Stomach smooth muscle (tissue), 2 donors: ENCODE results near the gene RMND1.
A peak's percentile ranks its signal among the peaks of the same experiment; 100 is the strongest.

ENCODE experiments used
- H3K27ac ChIP-seq: one replicate; pipeline ENCODE4 v1.7.0; 2013; ENCODE audit warnings: mild to moderate bottlenecking, low read length, inconsistent platforms
- H3K27me3 ChIP-seq, 2 donors: one replicate each; pipeline ENCODE4 v1.7.0; 2013; ENCODE audit warnings: low read length in 2 of 2; ENCODE audit not compliant: insufficient read depth in 2 of 2, control insufficient read depth in 1 of 2
- H3K36me3 ChIP-seq, 2 donors: one replicate each; pipeline ENCODE4 v1.7.0; 2013; ENCODE audit warnings: low read length in 2 of 2; ENCODE audit not compliant: control insufficient read depth in 2 of 2, insufficient read depth in 2 of 2
- H3K4me1 ChIP-seq: one replicate; pipeline ENCODE4 v1.7.0; 2013; ENCODE audit warnings: low read length; ENCODE audit not compliant: control insufficient read depth, insufficient read depth
- H3K4me3 ChIP-seq, 2 donors: one replicate each; pipeline ENCODE4 v1.7.0; 2013; ENCODE audit warnings: low read length in 2 of 2
- H3K9ac ChIP-seq, 2 donors: one replicate each; pipeline ENCODE4 v1.7.0; 2013; ENCODE audit warnings: low read length in 2 of 2, mild to moderate bottlenecking in 1 of 2
- H3K9me3 ChIP-seq, 2 donors: one replicate each; pipeline ENCODE4 v1.7.0; 2013; ENCODE audit warnings: low read length in 2 of 2; ENCODE audit not compliant: control insufficient read depth in 2 of 2
- donor health status: healthy.
- donor health status: Pancreatic carcinoma.

RMND1 gene, protein sequence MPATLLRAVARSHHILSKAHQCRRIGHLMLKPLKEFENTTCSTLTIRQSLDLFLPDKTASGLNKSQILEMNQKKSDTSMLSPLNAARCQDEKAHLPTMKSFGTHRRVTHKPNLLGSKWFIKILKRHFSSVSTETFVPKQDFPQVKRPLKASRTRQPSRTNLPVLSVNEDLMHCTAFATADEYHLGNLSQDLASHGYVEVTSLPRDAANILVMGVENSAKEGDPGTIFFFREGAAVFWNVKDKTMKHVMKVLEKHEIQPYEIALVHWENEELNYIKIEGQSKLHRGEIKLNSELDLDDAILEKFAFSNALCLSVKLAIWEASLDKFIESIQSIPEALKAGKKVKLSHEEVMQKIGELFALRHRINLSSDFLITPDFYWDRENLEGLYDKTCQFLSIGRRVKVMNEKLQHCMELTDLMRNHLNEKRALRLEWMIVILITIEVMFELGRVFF

GRCh38 chr6:151451950-151452749 is at the start of gene RMND1:
RMND1 (minus strand) TSS chr6:151452126; CDS start chr6:151445811, 6,315 bp downstream.
- peak within 1 kb of the TSS; percentile 86 for H3K27ac ChIP-seq
- peak within 1 kb of the TSS; percentile 73 to 91 for H3K9ac ChIP-seq
- peaks cover 4% of the 10 kb centered on the region for H3K4me1 ChIP-seq
- peaks cover 0 to 4% of the 10 kb centered on the region in 2 donors for H3K36me3 ChIP-seq
- H3K27me3 ChIP-seq, result no peaks in the 10 kb centered on the region
- H3K9me3 ChIP-seq, result no peaks in the 10 kb centered on the region
- peak within 1 kb of the TSS; percentile 94 to 99 for H3K4me3 ChIP-seq

DNA sequence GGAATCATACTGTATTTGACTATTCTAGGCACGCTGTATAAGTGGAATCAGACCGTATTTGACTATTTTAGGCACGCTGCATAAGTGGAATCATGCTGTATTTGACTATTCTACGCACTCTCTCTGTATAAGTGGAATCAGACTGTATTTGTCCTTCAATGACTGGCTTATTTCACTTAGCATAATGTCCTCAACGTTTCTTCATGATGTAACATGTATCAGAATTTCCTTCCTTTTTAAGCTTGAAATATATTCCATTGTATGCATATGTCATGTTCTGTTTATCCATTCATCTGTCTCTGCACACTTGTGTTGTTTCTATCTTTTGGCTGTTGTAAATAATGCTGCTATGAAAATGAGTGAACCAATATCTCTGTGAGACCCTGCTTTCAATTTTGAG is 47.6 kb upstream of the RMND1 start:
- Histone ChIP-seq H3K4me1 (peaks cover 3% of the 10 kb centered on the region), H3K27ac (no peak overlapping the region), H3K4me3 (no peak overlapping the region), H3K36me3 (no peaks in the 10 kb centered on the region), H3K9ac (no peak overlapping the region), H3K9me3 (no peaks in the 10 kb centered on the region), H3K27me3 (peaks cover 0 to 5% of the 10 kb centered on the region in 2 donors)

GRCh38 chr6:151498327-151498726 is 46.4 kb upstream of the RMND1 start:
- no peaks in the 10 kb centered on the region for H3K36me3 ChIP-seq
- no peak overlapping the region for H3K9ac ChIP-seq
- no peak overlapping the region for H3K4me3 ChIP-seq
- H3K4me1 ChIP-seq, result peaks cover 13% of the 10 kb centered on the region
- H3K27me3 ChIP-seq, result peaks cover 3 to 10% of the 10 kb centered on the region in 2 donors
- no peak overlapping the region for H3K27ac ChIP-seq
- H3K9me3 ChIP-seq, result no peaks in the 10 kb centered on the region

DNA sequence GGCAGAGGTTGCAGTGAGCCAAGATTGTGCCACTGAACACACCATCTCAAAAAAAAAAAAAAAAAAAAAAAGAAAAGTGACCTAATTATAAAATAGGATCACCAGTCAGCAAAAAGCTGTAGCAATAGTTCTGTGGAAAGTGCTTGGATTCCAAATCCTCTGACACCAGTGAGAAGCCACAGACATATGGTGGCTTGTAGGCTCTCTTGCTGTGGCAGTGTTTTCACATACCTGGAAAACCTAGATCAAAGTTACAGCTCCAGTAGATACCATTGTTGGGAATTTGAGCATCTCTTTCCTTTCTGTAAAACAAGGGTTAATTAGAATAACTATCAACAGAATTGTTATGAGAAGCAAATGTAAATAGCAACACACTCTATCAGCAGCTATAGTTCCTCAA is 46.0 kb upstream of the RMND1 start:
- H3K36me3 ChIP-seq, result no peaks in the 10 kb centered on the region
- H3K9ac ChIP-seq, result no peak overlapping the region
- peaks cover 13% of the 10 kb centered on the region for H3K4me1 ChIP-seq
- H3K27ac ChIP-seq, result no peak overlapping the region
- peaks cover 3 to 14% of the 10 kb centered on the region in 2 donors for H3K27me3 ChIP-seq
- no peaks in the 10 kb centered on the region for H3K9me3 ChIP-seq
- H3K4me3 ChIP-seq, result no peak overlapping the region

GRCh38 chr6:151495380-151495779 is 43.5 kb upstream of the RMND1 start:
- peaks cover 5 to 14% of the 10 kb centered on the region in 2 donors for H3K27me3 ChIP-seq
- peaks cover 13% of the 10 kb centered on the region for H3K4me1 ChIP-seq
- H3K9ac ChIP-seq, result no peak overlapping the region
- H3K4me3 ChIP-seq, result no peak overlapping the region
- H3K36me3 ChIP-seq, result no peaks in the 10 kb centered on the region
- H3K27ac ChIP-seq, result no peak overlapping the region
- H3K9me3 ChIP-seq, result no peaks in the 10 kb centered on the region

DNA sequence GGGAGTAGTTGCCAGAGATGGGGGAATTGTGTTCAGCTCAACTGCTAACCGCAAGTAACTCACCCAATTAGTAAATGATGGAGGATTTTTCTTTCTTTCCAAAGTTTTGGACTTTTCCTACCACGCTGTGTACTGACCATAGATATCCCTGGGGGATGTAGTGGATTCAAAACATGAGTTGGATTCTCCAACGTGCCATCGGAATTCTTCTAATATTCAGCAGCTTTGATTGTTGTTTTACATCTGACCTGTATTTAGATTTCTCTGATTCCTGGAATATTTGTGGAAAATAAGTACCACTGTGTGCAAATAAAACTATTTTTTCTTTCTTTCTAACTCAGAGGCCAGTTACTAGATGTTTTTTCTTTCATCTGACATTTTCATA is 43.0 kb upstream of the RMND1 start:
- H3K27me3 ChIP-seq, result peaks cover 5 to 14% of the 10 kb centered on the region in 2 donors
- no peaks in the 10 kb centered on the region for H3K36me3 ChIP-seq
- H3K9ac ChIP-seq, result peak overlapping the region in 1 of 2 donors; percentile 64
- H3K4me1 ChIP-seq, result peaks cover 13% of the 10 kb centered on the region
- H3K9me3 ChIP-seq, result no peaks in the 10 kb centered on the region
- H3K4me3 ChIP-seq, result peak overlapping the region; percentile 77 to 79
- no peak overlapping the region for H3K27ac ChIP-seq

- Histone ChIP-seq H3K27ac (no peak overlapping the region), H3K9me3 (no peaks in the 10 kb centered on the region), H3K4me1 (peaks cover 13% of the 10 kb centered on the region), H3K9ac (peak overlapping the region; percentile 60 to 64), H3K4me3 (peak overlapping the region; percentile 77 to 79), H3K27me3 (peaks cover 5 to 14% of the 10 kb centered on the region in 2 donors), H3K36me3 (no peaks in the 10 kb centered on the region)
Observed at GRCh38 chr6:151494235-151494935, 42.5 kb upstream of the RMND1 start.

- Histone ChIP-seq H3K4me1 (peaks cover 13% of the 10 kb centered on the region), H3K4me3 (peak within 1 kb of the TSS; percentile 77 to 79), H3K9ac (peak within 1 kb of the TSS; percentile 60 to 64), H3K27me3 (peaks cover 5 to 14% of the 10 kb centered on the region in 2 donors), H3K36me3 (no peaks in the 10 kb centered on the region), H3K27ac (no peak within 1 kb of the TSS), H3K9me3 (no peaks in the 10 kb centered on the region)
Observed at GRCh38 chr6:151493804-151494234, 41.9 kb upstream of the RMND1 start, which contains the start of gene CCDC170. CCDC170 (plus strand) TSS chr6:151494017; CDS start chr6:151494129, 112 bp downstream.

- peak overlapping the region; percentile 77 to 79 for H3K4me3 ChIP-seq
- no peaks in the 10 kb centered on the region for H3K36me3 ChIP-seq
- peaks cover 13% of the 10 kb centered on the region for H3K4me1 ChIP-seq
- no peaks in the 10 kb centered on the region for H3K9me3 ChIP-seq
- H3K27me3 ChIP-seq, result peaks cover 5 to 14% of the 10 kb centered on the region in 2 donors
- H3K9ac ChIP-seq, result peak overlapping the region; percentile 29 to 64
- H3K27ac ChIP-seq, result no peak overlapping the region
Observed at GRCh38 chr6:151493161-151493803, 41.4 kb upstream of the RMND1 start.

DNA sequence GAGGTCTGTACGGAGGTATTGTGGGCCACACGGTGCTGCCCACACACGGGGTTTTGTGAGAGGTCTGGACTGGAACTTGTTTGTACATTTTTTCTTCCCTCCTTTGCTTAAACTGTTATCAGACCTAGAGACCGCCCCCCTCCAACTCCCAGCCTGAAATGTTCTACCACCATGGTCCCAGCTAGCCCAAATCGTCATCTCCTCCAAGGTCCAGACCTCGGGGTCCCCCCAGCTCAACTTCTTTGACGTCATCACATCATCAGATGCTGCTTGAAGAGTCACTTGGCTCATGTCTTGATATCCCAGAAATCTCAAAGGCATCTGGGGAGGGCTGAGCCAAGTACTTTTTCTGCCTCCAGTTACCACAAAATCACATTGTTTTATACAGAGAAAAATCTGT is 39.1 kb upstream of the RMND1 start:
- Histone ChIP-seq H3K9me3 (no peaks in the 10 kb centered on the region), H3K36me3 (no peaks in the 10 kb centered on the region), H3K4me1 (peaks cover 13% of the 10 kb centered on the region), H3K27me3 (peaks cover 5 to 14% of the 10 kb centered on the region in 2 donors), H3K27ac (no peak overlapping the region), H3K9ac (no peak overlapping the region), H3K4me3 (no peak overlapping the region)
